ENCODE results near the gene ZFP36L1. TPM values are rescaled to one million over a fixed set of nuclear protein-coding genes. Genes with fewer than 3 reads are reported as not detected.

ZFP36L1 gene
- total RNA-seq, 4 donors from 2014 or later, result 78.8 to 321 (median 195) TPM

DNA sequence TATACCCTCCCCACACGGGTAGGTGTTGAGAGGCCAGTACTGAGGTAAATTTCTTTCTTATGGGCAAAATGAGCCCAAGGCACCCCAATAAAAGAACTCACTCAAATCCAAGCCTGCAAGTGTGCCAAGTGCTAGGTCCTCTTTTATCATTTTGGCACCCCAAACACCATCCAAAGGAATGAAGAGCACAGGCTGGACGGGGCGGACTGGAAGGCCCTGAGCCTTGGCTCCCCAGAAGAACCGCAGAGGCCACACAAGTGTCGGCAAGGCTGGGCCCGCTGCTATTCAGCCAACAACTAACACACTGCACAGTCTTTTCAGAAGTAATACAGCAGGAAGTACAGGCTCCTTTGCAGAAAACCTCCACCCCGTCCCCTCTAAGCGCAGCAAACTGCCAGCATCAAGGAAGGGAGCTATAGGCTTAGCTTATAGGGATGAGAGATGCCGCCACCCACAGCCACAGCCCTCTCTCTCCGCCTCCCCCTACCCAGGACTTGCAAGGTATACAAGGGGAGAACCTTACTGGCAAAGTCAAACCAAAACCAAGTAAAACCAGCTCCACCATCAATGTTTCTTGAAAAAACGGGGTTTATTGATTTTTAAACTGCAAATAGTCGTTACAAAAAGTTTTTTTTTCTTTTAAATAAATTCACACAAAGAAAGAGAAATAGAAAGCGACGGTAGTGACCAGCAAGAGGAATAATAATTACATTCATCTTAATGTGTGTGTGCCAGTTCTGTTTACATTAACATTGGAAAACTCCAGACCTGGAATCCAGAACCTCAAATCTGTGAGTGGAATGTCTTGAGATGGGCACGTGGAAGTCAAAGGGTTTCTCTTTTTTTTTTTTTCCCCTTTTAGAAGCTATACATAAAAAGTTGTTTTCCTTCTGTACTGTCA, 5.5 kb downstream of the ZFP36L1 start:
- TF ChIP-seq POLR2A (IDR thresholded peaks at IDR 0.05), result no peak
- TF ChIP-seq, protein P1, sequence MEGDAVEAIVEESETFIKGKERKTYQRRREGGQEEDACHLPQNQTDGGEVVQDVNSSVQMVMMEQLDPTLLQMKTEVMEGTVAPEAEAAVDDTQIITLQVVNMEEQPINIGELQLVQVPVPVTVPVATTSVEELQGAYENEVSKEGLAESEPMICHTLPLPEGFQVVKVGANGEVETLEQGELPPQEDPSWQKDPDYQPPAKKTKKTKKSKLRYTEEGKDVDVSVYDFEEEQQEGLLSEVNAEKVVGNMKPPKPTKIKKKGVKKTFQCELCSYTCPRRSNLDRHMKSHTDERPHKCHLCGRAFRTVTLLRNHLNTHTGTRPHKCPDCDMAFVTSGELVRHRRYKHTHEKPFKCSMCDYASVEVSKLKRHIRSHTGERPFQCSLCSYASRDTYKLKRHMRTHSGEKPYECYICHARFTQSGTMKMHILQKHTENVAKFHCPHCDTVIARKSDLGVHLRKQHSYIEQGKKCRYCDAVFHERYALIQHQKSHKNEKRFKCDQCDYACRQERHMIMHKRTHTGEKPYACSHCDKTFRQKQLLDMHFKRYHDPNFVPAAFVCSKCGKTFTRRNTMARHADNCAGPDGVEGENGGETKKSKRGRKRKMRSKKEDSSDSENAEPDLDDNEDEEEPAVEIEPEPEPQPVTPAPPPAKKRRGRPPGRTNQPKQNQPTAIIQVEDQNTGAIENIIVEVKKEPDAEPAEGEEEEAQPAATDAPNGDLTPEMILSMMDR (IDR thresholded peaks at IDR 0.05), result no peak
- Histone ChIP-seq H3K4me1 (peaks cover 0 to 44% (median 21%) of the 10 kb centered on the region in 4 donors), H3K9me3 (no peaks in the 10 kb centered on the region), H3K27ac (peak overlapping the region; percentile 65 to 100 (median 98)), H3K4me3 (peak overlapping the region in 2 of 4 donors; percentile 4 to 10), H3K36me3 (peaks cover 0 to 29% (median 3%) of the 10 kb centered on the region in 3 donors), H3K27me3 (no peaks in the 10 kb centered on the region)
- DNase-seq, result peak in 2 of 3 donors; percentile 47 to 70

DNA sequence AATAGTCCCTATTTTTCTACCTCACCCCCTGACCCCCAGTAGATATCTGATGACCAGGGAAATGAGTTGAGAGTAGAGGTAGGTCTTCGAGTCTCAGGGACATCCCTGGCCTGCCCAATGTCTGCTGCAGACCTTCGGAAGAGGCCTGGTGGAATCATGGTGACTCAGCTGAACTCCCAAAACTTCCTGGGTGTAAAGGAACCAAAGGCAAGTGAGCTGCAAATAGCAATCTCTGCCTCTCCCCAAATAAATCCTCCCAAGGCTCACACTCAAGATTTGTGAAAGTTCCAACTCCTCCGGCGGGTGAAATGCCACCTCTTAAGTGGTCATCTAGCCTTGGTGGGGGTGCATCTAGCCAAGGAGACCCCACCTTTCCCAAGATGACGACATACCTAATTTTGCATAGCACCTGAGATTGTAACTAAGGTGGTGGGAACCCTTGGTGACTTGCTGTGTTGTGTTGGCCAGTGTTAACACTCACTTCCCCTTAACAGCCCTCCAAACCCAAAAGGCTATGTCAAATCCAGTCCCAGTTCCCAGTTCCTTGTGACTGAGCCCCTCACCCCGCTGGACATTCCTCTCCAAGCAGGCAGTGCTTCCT, 6.3 kb downstream of the ZFP36L1 start:
- no peaks in the 10 kb centered on the region for H3K9me3 ChIP-seq
- peak in 2 of 3 donors; percentile 19 to 50 for DNase-seq
- H3K4me1 ChIP-seq, result peaks cover 1 to 52% (median 22%) of the 10 kb centered on the region in 4 donors
- no peak overlapping the region for H3K4me3 ChIP-seq
- H3K27ac ChIP-seq, result peak overlapping the region; percentile 65 to 100 (median 98)
- no peaks in the 10 kb centered on the region for H3K27me3 ChIP-seq
- H3K36me3 ChIP-seq, result peaks cover 0 to 29% (median 3%) of the 10 kb centered on the region in 3 donors
- TF ChIP-seq, protein P1 (IDR thresholded peaks at IDR 0.05), result no peak
- no peak for TF ChIP-seq POLR2A (IDR thresholded peaks at IDR 0.05)

DNA sequence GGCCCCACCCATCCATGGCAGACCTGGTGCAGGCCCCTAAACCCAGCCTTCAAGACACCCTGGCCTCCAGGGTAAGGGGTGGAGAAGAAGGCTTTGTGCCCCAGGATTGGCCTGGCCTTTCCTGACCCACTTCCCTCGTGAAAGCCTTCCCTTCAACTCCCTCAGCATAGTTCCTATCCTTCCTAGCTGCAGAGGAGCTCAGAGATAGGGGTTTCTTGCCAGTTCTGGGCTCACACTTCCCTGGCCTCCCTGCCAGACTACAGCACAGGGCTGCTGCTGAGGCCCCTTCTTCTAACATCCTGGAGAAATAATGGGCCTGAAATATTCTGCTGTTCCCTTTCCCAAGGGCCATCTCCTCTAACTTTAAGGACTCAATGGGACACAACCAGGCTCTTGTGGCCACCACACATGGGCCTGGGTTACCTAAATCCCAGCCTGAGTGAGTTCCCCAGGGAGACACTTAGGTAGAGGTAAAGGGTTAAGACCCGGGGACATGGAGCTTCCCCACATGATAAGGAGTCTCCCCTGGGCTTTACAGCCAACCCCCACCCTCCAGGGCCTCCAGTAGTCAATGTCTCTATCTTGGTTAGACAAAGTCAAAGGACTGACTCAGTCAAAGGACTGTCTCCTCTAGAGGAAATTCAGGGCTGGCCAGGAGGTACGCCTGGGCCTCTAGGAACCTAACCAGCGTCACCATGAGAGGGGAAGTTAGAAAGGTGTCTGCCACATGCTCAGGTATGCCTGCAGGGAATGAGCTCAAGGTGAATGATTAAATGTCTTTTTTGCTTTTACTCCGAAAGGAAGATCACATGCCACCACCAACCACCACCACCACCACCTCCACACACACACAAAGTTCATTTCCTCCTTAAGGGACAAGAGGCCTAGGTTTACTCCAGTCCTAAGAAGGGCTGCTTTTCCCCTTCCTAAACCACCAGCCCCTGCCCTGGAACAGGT, 7.1 kb downstream of the ZFP36L1 start:
- Histone ChIP-seq H3K4me1 (peaks cover 5 to 60% (median 26%) of the 10 kb centered on the region in 4 donors), H3K4me3 (no peak overlapping the region), H3K27ac (peak overlapping the region; percentile 65 to 100 (median 98)), H3K36me3 (peaks cover 0 to 29% (median 3%) of the 10 kb centered on the region in 3 donors), H3K27me3 (no peaks in the 10 kb centered on the region), H3K9me3 (no peaks in the 10 kb centered on the region)
- no peak for TF ChIP-seq POLR2A (IDR thresholded peaks at IDR 0.05)
- DNase-seq, result peak in 2 of 3 donors; percentile 39 to 65

DNA sequence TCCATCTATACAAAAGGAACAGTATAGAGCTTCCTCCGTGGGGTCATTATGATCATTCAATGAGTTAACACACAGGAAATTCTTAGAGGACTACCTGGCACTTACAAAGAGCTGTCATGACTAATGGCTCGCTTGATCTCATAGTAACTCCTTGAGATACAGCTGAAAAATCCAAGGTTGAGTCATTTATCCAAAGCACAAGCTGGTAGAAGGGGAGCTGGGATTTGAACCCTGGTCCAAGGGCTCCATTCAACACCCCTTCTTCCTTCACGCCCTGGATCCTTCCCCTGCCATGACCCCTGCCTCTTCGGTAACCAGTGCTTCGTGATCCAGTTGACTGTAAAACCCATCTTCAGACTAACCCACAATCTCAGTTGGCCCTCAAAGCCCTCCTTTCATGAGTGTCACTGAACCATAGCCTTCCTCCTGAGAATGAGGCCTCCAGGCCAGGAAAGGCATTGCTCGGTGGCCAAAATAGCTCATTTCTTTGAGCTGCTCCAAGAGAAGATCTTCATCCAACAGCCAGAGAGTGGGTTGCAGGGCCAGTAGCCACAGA, 7.8 kb downstream of the ZFP36L1 start:
- no peak overlapping the region for H3K4me3 ChIP-seq
- H3K36me3 ChIP-seq, result peaks cover 0 to 24% (median 3%) of the 10 kb centered on the region in 3 donors
- H3K9me3 ChIP-seq, result no peaks in the 10 kb centered on the region
- no peaks in the 10 kb centered on the region for H3K27me3 ChIP-seq
- H3K27ac ChIP-seq, result peak overlapping the region; percentile 65 to 100 (median 98)
- no peak for TF ChIP-seq POLR2A (IDR thresholded peaks at IDR 0.05)
- TF ChIP-seq, protein P1 (IDR thresholded peaks at IDR 0.05), result no peak
- DNase-seq, result peak in 2 of 3 donors; percentile 15 to 49
- H3K4me1 ChIP-seq, result peaks cover 5 to 67% (median 29%) of the 10 kb centered on the region in 4 donors

DNA sequence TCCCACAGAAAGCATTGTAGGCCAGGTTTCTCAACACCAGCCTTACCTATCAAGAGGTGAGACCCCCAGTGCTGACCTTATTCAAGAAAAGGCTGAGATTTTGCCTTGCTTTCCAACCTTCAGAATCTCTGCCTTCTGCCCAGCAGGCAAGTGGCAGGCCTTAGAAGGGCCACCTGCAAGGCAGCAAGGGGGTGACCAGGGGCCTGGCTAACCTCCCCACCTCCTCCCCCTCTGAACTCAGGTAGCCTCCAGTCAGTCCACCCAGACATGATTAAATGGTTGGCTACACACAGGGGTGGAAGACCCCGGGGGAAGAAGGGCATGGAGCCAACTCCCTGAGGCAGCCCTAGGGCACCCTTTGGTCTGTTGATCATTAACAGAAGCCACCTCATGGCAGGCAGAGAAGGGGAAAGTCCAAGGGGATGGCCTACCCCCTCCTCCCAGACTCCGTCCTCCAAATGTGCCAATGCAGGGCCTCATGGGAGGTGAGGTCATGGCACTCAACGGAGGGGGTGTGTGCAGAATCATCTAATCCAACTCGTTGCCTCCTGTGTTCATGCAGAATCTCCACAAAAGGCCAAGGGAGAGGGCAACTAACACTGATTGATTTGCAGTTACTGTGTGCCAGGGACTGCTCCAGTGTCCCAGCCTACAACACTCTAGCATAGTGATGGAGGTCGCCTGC, 8.5 kb downstream of the ZFP36L1 start:
- no peaks in the 10 kb centered on the region for H3K9me3 ChIP-seq
- peaks cover 5 to 70% (median 29%) of the 10 kb centered on the region in 4 donors for H3K4me1 ChIP-seq
- H3K4me3 ChIP-seq, result peak overlapping the region in 2 of 4 donors; percentile 8 to 17
- peak overlapping the region; percentile 65 to 100 (median 98) for H3K27ac ChIP-seq
- TF ChIP-seq, protein P1 (IDR thresholded peaks at IDR 0.05), result peak in 1 of 6 experiments; percentile 3
- peak in 1 of 2 donors; percentile 54 for TF ChIP-seq POLR2A (IDR thresholded peaks at IDR 0.05)
- peaks cover 0 to 17% (median 0%) of the 10 kb centered on the region in 3 donors for H3K36me3 ChIP-seq
- peak; percentile 15 to 90 (median 87) for DNase-seq
- H3K27me3 ChIP-seq, result no peaks in the 10 kb centered on the region

Measured in Peyer's patch (tissue), 4 donors.